GM19468 (cell line): ENCODE measurements around the gene KREMEN1.

Experiments
- ATAC-seq: cut with Tn5 transposase; IDR thresholded peaks from one replicate; pipeline ENCODE4 v1.9.1; 2021; ENCODE audit warnings: mild to moderate bottlenecking, moderate library complexity, moderate number of reproducible peaks; ENCODE audit not compliant: unreplicated experiment; ENCODE audit errors: extremely low read depth

KREMEN1 gene

DNA sequence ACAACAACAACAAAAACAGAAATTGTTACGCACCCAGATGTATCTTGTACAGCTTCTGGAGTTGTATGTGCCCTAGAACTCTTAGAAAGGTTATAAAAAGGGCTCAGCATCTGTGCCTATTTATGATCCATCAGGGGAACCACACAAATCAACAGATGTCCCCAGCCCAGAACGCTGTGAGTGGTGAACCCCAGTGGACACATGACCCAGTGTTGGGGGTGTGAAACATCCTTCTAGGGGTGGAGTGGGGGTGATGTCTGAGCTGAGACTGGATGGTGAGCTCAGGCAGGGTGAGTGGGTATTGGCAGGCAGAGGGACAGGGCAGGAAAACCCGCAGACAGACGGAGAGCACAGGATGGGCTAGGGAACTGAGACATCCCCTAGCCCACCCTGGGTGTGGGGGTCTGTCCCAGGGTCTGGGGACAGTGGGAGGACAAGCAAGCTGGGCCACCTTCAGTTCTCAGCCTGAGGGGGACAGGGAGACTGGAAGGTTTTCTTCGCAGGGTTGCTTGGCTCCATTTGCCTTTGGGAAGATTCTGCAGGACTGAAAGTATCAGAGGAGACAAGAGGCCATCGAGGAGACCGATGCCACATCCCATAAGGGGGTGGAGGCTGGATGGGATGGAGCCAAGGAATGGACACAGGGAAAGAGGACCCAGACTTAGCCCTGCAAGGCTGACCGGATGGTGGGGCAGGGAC, 127.0 kb downstream of the KREMEN1 start:
- no peak for ATAC-seq

DNA sequence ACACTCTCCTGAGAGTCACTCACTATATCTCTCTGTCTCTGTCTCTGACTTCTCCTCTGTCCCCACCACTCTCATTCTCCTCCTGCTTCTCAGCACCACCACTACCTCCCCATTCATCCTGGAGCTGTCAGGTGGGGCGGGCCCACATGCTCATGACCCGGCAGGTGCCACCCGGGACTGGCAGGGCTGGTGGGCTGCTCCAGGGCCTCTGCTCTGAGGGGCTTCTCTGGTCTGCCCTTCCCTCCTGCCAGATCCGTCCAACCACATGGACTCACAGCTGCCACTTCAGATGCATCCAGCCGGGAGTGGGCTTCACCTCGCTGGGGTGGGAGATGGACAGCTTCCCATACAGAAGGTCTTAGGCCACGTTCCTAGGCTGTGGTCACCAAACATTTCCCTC, 128.1 kb downstream of the KREMEN1 start:
- no peak for ATAC-seq

DNA sequence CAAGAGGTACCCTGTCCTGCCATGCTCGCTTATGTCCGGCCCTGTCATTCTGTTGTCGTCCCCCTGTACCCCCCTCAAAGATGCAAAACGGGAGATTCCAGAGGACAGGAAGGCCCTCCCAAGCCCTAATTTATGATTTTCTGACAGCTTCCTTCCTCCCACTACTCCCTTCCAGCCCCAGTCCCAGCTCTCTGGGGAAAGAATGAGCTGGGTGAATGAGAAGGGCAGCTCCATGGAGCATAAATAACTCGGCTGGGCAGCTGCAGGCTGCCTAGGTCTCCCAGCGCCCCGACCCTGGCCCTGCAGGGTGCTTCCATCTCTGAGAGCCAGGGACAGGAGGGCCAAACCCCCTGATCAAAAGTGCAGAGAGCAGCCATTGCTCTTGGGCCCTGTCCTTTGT, 128.9 kb downstream of the KREMEN1 start:
- no peak for ATAC-seq

DNA sequence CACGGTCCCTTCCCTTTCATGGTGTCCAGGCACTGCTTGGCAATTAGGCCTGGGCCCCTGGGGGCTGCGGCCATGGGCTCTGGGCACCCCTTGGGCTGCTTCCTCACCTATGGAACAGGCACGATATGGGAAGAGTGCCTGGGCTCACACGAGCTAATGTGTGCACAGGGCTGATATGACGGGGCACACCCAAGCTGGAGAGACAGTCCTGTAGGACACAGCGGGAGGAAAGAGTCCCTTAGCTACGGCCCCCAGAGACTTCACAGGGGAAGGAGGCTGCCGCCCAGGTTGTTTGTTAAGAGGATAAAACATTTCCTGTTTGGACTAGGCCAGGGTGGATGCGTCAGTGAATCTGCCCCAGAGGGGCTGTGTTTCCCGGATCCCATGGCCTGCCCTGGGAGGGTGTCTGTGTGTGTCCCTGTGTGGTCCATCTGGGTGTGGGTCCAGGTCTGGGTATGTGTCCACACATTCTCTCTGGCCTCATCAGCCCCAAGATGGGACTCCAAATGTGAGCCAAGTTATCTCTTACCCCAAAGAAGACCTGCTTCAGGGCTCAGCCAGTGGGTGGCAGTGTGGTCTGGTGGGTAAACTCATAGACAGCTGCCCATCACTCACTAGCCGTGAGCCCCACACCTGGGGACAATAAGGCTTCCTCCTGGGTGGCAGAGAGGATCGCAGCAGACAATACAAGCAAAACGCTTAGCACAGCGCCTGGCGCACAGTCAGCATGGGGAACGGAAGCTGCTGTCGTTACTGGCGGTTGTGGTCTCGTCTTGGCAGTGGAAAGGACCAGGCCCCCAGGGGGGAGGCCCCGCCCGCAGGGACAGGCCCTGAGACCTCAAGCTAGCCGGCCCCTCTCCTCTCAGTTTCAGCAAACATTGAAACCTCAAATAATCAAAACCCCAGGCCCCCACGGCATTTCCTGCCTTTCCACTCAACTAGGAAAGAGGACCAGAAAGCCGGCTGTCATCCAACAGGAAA, 129.7 kb downstream of the KREMEN1 start:
- ATAC-seq, result peak; percentile 84

DNA sequence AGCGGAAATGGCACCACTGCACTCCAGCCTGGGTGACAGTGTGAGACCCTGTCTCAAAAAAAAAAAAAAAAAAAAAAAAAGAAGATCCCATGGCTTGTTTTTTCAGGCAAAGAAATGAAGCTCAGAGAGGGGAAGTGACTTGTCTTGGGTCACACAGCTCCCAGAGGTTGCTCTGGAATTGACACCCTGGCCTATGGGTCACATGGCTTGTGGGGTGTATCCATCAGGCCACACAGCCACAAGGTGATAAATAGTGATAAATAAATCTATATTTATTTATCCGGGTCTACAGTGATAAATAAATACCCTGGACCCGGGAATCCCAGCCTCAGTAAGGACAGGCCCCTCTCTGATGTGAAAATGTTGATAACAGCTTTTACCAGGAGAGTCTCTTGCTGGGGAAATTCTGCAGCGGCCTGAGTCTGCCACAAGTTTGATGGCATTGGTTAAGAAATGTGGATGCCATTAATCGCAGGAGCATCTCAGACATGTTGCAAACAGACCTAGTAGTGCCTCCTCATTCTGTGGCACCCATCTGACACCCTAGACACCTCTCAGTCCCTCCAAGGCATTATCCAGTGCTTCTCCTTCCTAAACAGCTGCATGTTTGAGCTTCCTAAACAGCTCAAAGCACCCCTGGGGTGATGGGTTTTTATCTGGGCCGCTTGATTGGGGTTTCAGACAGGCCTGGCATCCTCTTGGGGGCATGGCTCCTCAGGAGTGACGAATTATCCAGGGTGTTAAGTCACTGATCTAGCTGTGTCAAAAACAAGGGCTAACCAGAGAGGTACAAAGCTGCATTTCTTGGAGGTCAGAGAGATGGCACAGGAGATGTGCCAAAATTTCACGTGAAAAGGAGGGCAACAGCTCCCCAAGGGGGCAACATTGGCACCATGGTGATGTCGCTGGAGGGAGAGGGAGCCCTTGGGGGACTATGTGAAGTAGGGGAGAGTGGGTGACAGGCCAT, 130.9 kb downstream of the KREMEN1 start:
- ATAC-seq, result no peak

DNA sequence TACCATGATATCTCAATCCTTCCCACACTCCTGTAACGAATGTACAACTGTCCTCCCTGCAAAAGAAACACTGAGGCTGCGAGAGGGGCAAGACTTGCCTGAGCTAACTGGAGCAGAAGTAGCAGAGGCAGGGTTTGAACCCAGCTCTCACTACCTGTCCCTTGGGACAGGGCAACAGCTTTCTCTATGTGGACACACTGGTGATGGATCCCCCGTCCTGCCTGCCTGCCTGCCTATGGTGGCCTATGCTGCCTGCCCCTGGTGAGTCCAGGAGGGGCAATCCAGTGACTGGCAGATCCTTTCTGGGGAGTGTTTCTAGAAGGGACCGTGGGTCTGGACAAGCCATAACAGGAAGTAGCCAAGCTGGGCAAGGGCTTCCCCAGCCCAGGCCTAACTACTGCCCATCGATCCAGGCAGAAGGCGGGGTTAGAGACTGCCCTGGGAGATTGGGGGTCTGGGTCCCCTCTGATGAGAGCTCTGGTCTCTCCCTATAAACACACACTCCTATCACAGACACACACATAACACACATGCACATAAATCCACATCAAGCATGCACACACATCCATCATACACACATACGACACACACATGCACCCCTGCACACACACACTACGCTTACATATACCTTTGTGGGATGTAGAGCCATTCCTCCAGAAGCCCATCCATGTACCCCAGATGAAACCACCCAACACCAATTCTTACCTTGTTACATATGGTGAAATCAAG, 131.8 kb downstream of the KREMEN1 start:
- ATAC-seq, result no peak

DNA sequence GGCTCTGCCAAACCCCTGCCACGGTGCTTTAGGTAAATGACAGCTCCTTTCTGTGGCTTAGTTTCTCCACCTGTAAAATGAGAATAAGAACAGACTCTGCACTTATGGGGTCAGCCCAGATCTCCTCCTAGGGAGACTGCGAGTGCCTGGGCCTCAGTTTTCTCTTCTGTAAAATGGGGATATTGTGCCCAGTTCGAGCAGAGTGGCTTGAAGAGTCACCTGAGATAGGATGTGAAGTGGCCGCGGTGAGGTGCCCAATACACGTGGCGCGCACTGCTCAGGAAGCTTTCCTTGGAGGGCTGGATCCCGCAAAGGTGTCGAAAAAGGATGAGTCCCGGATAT, 132.4 kb downstream of the KREMEN1 start:
- no peak for ATAC-seq

DNA sequence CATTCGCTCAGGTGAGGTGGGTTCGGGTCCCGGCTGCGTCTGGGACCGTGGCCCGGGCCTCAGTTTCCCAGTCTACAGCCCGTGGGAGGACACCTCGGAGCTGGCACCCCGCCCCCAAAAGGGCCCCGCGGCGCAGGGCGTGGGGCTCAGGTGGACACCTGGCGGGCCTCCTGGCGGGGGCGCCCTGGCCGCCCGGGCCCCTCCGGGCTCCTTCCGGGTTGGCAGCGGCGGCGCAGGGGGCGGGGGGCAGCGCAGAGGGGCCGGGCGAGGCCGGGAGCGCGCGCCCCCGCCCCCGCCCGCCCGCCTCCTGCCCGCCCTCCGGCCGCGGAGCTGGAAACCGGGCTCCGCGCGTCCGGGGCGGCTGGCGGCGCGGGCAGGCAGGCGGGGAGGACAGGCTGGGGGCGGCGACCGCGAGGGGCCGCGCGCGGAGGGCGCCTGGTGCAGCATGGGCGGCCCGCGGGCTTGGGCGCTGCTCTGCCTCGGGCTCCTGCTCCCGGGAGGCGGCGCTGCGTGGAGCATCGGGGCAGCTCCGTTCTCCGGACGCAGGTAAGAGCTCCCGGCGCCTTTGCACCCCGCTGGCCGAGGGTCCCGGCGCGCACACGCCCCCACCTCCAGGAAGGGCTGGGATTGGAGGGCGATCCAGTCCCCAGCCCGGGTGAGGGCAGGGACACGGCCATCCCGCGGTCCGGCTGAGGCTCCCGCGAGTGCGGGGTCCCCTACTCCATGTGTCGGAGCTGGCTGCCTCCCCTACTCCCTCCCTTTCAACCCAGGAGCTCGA, 132.9 kb downstream of the KREMEN1 start, which contains the start of gene EMID1:
EMID1 (plus strand) TSS at position 303 of the 778 bp plus-strand sequence; CDS start at position 446, 143 bp downstream.
- ATAC-seq, result no peak

DNA sequence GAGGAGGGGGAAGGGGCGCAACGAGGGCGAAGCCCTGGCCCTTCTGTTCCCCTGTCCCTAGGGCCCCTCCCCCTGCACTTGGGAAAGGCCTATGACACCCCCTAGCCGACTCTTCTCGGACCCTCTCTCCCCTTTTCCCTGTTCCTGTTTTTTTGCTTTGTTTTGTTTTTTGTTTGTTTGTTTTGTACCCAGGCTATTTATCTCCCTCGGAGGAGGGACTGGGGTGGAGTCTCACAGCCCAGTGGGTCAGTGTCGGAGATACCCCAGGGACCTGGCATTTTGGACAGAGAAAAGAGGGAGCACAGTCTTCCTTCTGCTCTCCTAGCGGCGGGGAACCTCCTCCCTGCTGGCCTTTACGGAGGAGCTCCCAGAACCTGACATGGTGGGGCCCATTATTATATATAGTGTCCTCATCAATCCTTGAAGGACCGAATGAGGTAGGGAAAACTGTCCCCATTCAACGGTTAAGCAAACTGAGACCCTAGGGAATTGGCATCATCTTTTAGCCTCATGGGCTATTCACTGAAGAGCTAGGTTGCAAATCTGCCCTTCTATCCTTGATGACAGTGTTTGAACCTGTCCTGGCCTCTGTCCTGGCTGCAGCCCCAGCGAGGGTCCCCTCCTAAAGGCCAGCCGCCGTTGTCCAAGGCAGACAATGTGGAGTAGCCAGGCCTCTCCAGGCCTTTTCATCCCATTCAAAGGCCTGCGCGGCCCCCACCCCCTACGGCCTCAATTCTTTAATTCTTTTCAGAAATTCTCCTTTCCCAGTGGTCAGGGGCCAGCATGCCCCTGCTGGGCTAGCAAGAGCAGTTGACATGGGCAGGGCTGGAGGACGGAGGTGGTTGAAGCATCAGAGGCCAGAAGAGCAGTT, 133.8 kb downstream of the KREMEN1 start:
- no peak for ATAC-seq

DNA sequence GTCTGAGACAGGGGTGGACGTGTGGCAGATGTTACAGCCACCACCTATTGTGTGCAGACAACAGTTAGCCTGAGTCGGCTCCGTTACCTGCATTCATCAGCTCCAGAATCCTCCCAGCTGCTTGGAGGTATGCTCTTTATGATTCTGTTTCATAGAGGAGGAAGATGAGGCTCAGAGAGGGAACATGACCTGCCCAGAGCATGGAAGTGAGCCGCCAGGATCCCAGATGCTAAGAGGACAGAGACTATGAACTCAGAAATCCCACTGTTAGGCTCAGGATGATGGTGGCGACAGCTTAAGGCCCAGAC, 134.4 kb downstream of the KREMEN1 start:
- ATAC-seq, result no peak

DNA sequence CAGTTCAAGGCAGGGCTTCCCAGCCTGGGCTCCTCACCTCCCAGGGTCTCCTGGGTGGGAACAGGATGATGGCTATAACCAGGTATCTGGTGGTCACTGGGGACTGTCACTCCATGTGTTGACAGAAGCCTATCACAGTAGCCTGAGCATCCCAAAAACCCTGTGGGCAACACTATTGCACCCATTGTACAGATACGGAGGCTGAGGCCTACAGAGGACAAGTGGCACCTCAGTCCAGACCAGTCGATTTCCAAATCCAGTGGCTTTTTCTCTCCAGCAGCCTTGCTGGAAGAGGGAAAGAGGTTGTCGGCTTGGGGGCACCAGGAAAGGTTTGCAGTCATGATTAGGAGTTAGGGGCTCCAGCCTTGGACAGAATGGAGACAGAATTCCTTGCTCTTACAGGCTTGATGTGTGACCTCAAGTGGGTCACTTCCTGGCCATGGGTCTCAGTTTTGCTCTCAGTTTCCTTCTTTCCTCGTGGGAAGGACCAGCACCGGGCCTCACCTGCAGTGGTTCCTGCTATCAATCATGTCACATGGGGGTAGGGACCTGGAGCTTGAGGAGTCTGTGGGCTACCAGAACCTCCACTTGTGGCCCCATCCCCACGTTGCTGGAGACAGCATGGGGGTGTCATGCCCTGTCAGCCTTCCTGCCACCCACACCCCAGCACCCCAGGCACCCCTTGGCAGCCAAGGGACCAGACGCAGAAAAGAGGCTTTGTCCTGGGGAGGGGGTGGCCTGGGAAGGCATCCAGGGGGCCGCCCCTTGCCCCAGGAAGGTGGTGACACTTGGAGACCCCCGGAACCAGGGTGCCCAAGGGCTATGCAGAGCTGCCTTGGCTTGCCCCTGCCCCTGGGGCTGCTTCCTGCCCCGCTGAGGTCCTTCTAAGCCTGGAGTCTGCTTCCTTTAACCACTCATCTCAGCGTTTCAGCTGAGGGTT, 135.0 kb downstream of the KREMEN1 start:
- no peak for ATAC-seq

DNA sequence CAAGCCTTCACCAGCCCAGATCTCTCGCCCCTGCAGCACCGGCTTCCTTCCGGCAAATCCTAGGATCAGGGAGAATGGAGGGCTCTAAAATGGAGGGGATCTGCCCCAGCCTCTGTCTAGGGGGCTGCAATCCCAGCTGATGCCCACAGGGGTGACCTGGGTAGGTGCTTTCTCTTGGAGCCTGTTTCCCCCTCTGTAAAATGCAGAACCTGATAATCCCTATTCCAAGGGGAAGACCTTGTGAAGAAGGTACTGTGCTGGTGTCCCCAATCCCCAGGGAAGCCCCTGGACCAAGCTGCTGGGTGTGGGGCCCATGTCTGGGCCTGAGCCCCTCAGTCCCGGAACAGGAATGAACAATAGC, 135.6 kb downstream of the KREMEN1 start:
- no peak for ATAC-seq

DNA sequence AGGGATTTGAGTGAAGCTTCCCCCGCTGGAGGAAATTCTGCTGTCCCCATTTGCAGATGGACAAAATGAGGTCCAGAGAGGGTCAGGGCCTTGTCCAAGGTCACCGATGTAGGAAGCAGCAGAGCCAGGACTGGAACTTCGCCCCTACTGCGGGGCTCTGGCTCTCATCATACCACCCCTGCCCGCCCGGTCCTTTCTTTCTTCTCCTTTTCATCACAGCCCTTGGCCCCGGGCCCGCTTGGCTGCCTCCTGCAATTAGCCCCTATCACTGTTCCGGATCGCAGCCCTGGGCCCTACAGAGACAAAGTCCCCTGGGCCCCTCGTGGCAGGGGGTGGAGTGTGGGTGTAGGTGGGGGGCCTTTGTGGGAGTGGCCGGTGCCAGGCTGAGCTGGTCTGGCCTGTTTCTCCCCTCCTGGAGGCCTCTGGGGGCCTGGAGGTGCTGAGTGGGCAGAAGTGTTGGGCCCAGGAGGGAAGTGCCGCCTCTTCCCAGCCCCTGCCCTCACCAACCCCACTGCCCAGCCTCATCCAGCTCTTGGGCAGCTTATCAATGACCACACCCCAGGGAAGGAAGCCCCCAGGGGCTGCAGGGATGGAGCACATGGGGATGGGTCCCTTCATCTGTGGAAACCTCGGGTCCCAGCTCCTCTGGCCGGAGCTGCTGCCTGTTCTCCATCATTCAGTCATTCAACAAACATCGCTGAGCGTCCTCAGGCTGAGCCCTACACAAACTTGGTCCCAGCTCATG, 136.2 kb downstream of the KREMEN1 start:
- no peak for ATAC-seq

DNA sequence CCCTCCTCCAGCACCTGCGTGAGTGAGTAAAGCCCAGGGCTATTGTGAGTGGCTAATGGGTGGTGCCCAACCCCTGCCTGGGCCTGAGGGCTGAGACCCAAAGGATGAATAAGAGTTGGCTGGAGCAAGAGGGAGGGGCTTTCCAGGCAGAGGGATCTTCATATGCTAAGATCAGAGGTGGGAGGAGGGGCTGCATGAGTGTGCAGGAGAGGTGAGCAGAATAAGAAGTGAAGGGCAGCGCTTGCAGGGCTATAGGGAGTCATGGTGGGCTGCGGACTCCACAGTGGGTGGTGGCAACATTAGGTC, 136.7 kb downstream of the KREMEN1 start:
- ATAC-seq, result no peak

DNA sequence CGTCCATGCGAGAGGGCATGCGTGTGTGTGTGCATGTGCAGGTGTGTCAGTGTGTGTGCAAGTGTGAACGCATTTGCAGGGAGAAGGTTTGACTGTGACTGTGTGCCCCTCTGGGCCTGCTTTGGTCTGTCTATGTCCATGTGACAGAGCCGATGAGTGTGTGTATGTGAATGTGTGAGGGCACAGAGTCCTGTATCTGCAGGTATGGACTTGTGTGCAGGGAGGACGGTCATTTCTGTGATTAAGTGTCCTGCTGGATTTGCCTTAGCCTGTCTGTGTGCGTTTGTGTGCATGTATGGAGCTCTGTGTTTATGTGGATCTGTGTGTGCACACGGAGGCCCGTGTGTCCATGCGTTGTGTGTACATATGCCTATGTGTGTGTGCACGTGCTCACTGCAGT, 138.2 kb downstream of the KREMEN1 start:
- no peak for ATAC-seq

DNA sequence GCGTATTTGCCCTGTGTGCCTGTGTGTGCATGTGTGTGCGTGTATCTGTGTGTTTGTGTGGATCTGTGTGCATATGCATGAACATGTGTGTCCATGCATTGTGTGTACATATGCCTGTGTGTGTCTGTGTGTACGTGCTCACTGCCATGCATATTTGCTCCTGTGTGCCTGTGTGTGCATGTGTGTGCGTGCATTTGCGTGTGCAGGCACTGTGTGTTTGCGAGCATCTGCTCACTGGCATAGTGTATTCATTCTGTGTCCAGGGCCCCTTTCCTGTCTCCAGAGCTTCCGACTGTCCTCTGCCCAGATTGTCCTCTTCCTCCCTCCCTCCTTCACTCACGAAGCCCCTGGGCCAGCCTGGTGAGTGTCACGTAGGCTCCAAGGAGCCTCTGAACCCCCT, 138.6 kb downstream of the KREMEN1 start:
- ATAC-seq, result no peak

DNA sequence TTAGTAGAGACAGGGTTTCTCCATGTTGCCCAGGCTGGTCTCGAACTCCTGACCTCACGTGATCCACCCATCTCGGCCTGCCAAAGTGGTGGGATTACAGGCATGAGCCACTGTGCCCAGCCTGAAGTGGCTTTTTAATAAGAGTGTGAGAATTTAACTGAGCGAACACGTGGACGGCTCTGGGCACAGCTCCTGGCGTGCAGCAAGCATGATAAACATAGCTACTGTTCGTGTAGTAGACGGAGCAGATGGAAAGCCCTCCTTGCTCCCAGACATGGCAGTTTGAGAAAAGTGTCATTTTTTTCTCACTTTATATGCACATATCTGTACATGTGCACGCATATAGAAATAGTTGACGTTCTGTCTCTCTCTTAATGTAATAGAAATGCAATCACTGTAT, 139.9 kb downstream of the KREMEN1 start:
- ATAC-seq, result no peak
